ENCODE measurements around the gene HMGXB4. TPM values are rescaled to one million over a fixed set of nuclear protein-coding genes. Genes with fewer than 3 reads are reported as not detected.

HMGXB4 gene
- total and polyA plus RNA-seq, 2 of the 8 experiments (the other 6 are each of a cell fraction or from before 2014, with no cell fraction given): 20.9 to 41.3 TPM

DNA sequence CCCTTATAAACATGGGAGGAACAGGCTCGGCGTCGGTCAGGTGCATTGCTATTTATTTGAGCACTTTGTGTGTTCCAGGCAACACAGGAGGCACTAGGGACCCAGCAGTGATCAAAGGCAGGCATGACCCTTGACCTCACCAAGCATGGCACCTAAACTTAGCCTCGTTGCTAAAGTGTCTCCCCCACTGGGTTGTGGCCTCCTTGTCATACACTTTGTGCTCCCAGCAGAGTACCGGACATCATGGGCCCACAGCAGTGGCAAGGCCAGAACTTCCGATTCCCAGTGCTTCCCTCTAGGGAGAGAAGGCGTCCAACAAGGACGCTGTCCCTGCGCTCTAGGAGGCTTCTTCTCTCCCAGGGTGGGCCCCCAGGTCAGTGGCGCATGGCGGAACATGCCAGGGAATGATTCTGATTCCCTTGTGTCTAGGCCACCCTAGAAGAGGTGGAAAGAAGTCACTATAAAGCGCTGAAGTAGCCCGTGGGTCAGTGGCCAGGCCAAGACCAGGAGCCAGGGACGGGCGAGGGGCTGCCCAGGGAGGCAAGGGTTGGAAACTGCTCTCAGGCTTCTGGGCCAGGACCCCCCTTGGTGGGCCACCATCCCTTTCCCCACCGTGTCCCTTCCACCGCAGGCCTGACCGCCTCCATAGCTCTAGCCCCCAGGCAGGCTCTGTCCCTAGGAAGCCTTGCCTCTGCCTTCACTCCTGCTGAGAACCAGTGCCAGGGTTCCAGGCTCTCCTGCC is 62.1 kb downstream of the HMGXB4 start:
- Histone ChIP-seq H3K9me3 (ENCODE audit: insufficient read depth in 2 of 2, low read depth in 1 of 2, low read length in 1 of 2) (no peaks in the 10 kb centered on the region), H4K8ac (ENCODE audit: extremely low read depth, insufficient read depth, low read length) (no peak overlapping the region), H3K18ac (ENCODE audit: extremely low read depth, low read length) (no peak overlapping the region), H4K20me1 (replicated peaks in 1 of 2; ENCODE audit: control insufficient read depth in 1 of 2, insufficient read depth in 2 of 2, low read length in 2 of 2) (peaks cover 3 to 6% of the 10 kb centered on the region in 2 experiments), H2BK12ac (ENCODE audit: low read depth, low read length) (no peak overlapping the region), H3K27ac (ENCODE audit: low read depth, low read length) (no peak overlapping the region), H3K4me3 (ENCODE audit: extremely low read depth in 1 of 4, insufficient read depth in 2 of 4, low read depth in 3 of 4, low read length in 4 of 4) (no peak overlapping the region), H3K23ac (ENCODE audit: insufficient read length) (no peak overlapping the region), H3K14ac (ENCODE audit: insufficient read length) (no peak overlapping the region), H3K9ac (replicated peaks in 1 of 4; ENCODE audit: extremely low read depth in 1 of 4, low read depth in 3 of 4, low read length in 3 of 4) (no peak overlapping the region), H3K4ac (replicated peaks; ENCODE audit: insufficient read length, low read depth, low read length) (no peak overlapping the region), H3K23me2 (ENCODE audit: low read depth, low read length) (no peaks in the 10 kb centered on the region), H2BK120ac (replicated peaks; ENCODE audit: low read depth, low read length) (no peak overlapping the region), H3K36me3 (ENCODE audit: control insufficient read depth in 2 of 4, insufficient read depth in 4 of 4, low read length in 3 of 4) (peaks cover 0 to 5% (median 4%) of the 10 kb centered on the region in 4 experiments; a peak in 3 of 8 replicates), H3K79me2 (ENCODE audit: control insufficient read depth in 1 of 2, insufficient read depth in 2 of 2, low read length in 2 of 2) (no peaks in the 10 kb centered on the region), H4K5ac (ENCODE audit: insufficient read length, low read depth, low read length) (no peak overlapping the region), H2BK5ac (ENCODE audit: low read depth, low read length) (no peak overlapping the region), H2BK20ac (ENCODE audit: low read length) (no peak overlapping the region), H3K4me1 (replicated peaks in 1 of 4; ENCODE audit: control insufficient read depth in 3 of 4, insufficient read depth in 4 of 4, low read length in 3 of 4) (no peaks in the 10 kb centered on the region; a peak in 3 of 7 replicates), H3K27me3 (replicated peaks in 1 of 4; ENCODE audit: control insufficient read depth in 3 of 4, extremely low read depth in 1 of 4, insufficient read depth in 3 of 4, low read length in 3 of 4) (no peaks in the 10 kb centered on the region), H2BK15ac (ENCODE audit: low read length) (no peak overlapping the region), H3K79me1 (ENCODE audit: low read depth, low read length) (peaks cover 3% of the 10 kb centered on the region), H2AK5ac (ENCODE audit: low read depth, low read length) (no peak overlapping the region), H2AFZ (ENCODE audit: low read length) (no peak overlapping the region), H4K91ac (replicated peaks; ENCODE audit: insufficient read length, low read length) (no peak overlapping the region), H3K56ac (replicated peaks; ENCODE audit: insufficient read length, low read depth, low read length) (no peak overlapping the region), H3K4me2 (ENCODE audit: insufficient read depth in 1 of 2, low read depth in 2 of 2, low read length in 2 of 2) (no peak overlapping the region)
- DNase-seq (ENCODE audit: low read depth in 1 of 2, low spot score in 2 of 2) (no peak), FAIRE-seq (no peak)
- CTCF ChIA-PET (ENCODE audit: partially characterized antibody): no interaction called here
- WGBS, 2 experiments (ENCODE audit: extremely low coverage in 1 of 2, insufficient coverage in 1 of 2, insufficient read length in 1 of 2, insufficient replicate concordance in 2 of 2, low coverage in 1 of 2, low lambda C conversion rate in 2 of 2, missing lambda C conversion rate in 1 of 2): 93% methylated on average over 17 of the region's 18 CpGs; no CpG with 5 or more reads in 1 of the 2 experiments
- POLR2A ChIA-PET (ENCODE audit: partially characterized antibody): interaction anchor here (1.2 kb wide), 1 partner anchor 92 kb away, joined by 3 read pairs; no protein-coding TSS in a partner anchor
- TF ChIP-seq TEAD4 (IDR thresholded peaks at IDR 0.05; ENCODE audit: low read depth, low read length): no peak

Measured in H1 (cell line).